Central memory CD8-positive, alpha-beta T cell (primary cell): ENCODE measurements around the gene HMG20A.

Source experiments
- ATAC-seq: fragments of 150-1000 bp; cut with Tn5 transposase; replicated peaks from 2 replicates; pipeline ENCODE4 v1.10.0; 2022; ENCODE audit warnings: mild to moderate bottlenecking, moderate FRiP score, moderate number of reproducible peaks; ENCODE audit not compliant: poor library complexity, severe bottlenecking; ENCODE audit errors: extremely low read depth
- DNase-seq, 2 donors: peaks; one replicate each; pipeline ENCODE4 v3.0.0; 2021; ENCODE audit warnings: low spot score in 2 of 2
- H3K27ac Mint-ChIP-seq: one replicate; pipeline ENCODE4 v1.8.0; 2022; ENCODE audit warnings: low read depth, mild to moderate bottlenecking, moderate library complexity, mixed read lengths
- H3K27me3 Mint-ChIP-seq: one replicate; pipeline ENCODE4 v1.8.0; 2022; ENCODE audit warnings: mixed read lengths
- H3K36me3 Mint-ChIP-seq: one replicate; pipeline ENCODE4 v1.8.0; 2022; ENCODE audit warnings: mild to moderate bottlenecking, moderate library complexity, mixed read lengths; ENCODE audit not compliant: insufficient read depth
- H3K4me1 Mint-ChIP-seq: one replicate; pipeline ENCODE4 v1.8.0; 2022; ENCODE audit warnings: mixed read lengths
- H3K4me3 Mint-ChIP-seq: one replicate; pipeline ENCODE4 v1.8.0; 2022; ENCODE audit warnings: mild to moderate bottlenecking, moderate library complexity, mixed read lengths
- H3K9me3 Mint-ChIP-seq: one replicate; pipeline ENCODE4 v1.8.0; 2022; ENCODE audit warnings: mixed read lengths

HMG20A gene

DNA sequence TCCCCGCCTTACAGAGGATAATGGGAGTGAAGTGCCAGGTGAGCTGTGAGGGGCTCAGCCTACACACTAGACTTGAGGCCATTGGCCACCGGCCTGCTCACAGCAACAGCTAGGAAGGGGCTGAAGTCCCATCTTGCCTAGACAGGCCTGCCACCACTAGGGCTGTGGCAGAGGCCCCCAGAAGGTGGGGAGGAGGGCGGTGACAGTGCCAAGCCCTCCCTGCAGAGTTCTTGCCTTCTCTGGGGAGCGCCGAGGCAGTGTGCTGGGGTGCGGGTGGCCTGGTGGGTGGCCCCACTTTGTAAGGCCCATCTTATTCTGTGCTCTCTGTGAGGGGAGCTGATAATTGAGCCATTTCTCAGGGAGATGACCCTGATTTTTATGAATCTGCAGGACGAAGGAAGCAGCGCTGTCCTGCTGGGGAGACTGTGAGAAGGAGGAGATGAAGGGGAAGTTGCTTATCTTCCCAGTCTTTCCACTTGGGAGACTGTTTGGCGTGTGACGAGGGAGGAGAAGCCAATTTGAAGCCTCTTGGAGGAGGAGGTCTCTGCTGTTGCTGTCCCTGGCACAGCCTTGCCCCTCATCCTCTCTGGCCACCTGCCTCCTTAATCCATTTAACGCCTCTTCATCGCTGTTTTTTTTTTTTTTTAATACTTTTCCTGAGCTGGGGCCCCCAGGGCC lies 107.7 kb downstream of the HMG20A start:
- no peak for ATAC-seq
- Mint-ChIP-seq H3K9me3 (no peaks in the 10 kb centered on the region), H3K27me3 (peaks cover 33% of the 10 kb centered on the region), H3K27ac (no peak overlapping the region), H3K4me3 (no peak overlapping the region), H3K4me1 (no peaks in the 10 kb centered on the region), H3K36me3 (no peaks in the 10 kb centered on the region)
- no peak for DNase-seq

DNA sequence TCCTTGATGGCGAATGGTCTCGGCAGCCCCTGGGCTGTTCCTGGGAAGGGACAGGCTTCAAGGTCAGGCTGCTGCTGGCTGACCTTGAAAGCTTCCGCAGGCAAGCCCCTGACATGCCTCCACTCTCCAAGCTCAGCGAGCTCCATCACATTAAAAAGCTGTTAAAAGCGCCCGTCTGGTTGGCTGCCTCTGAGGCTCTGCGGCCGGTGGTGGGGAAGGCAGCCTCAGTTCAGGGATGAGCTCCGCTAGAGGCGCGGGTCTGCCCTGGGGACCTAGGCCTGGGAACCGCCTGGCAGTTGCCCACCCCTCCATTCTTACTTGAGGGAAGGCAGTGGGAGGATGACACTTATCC lies 108.3 kb downstream of the HMG20A start:
- H3K27ac Mint-ChIP-seq, result no peak overlapping the region
- H3K4me1 Mint-ChIP-seq, result no peaks in the 10 kb centered on the region
- no peak overlapping the region for H3K4me3 Mint-ChIP-seq
- H3K36me3 Mint-ChIP-seq, result no peaks in the 10 kb centered on the region
- DNase-seq, result no peak
- ATAC-seq, result no peak
- H3K27me3 Mint-ChIP-seq, result peaks cover 38% of the 10 kb centered on the region
- H3K9me3 Mint-ChIP-seq, result no peaks in the 10 kb centered on the region

DNA sequence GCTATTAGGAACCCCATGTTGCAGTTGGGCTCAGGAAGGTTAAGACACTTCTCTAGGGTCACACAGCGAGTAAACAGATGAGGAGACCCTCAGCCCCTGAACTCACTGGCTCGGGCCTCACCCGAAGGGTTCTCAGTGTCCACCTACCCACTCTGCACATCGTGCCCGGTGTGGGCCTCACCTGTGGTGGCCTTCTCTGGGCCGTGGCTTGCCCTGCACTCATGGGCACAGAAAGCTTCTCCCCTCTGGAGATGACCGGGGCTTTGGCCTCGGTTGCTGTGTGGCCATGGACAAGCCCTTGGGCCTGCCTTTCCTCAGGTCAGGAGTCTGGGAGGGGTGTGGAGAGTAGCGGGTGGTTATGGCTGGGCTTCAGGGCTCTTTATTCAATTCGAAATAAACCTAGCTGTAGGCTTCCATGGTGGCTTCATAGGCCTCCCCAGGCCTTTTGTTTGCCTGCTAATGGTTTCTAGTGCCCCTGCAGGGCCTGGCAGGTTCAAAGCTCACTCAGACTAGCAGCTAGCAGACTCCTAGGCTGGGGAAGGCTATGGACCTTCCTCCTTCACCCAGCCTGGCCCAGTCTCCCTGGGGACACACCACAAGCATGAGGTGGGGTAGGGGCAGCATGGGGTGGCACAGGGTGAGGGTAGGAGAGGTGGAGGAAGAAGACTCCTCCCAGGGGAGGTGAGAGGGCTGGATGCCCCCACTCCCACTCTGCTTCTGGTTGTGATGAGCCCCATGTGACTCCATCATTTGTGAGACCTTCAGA lies 108.9 kb downstream of the HMG20A start:
- DNase-seq (no peak), ATAC-seq (no peak)
- peaks cover 41% of the 10 kb centered on the region for H3K27me3 Mint-ChIP-seq
- H3K4me3 Mint-ChIP-seq, result no peak overlapping the region
- H3K9me3 Mint-ChIP-seq, result no peaks in the 10 kb centered on the region
- no peaks in the 10 kb centered on the region for H3K36me3 Mint-ChIP-seq
- H3K4me1 Mint-ChIP-seq, result no peaks in the 10 kb centered on the region
- H3K27ac Mint-ChIP-seq, result no peak overlapping the region

DNA sequence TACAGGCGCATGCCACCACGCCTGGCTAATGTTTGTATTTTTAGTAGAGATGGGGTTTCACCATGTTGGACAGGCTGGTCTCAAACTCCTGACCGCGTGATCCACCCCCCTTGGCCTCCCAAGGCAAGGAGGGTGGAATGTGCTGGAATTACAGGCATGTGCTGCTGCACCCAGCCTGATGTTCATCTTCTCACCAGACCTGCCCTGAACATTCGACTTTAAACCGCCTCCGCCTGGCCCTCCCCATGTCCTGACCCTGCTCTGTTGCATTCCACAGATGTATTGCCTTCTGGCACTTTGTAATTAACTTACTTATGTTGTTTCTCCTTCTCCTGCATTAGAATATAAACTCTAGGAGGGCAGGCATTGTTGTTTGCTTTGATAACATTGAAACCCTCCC lies 109.9 kb downstream of the HMG20A start:
- ATAC-seq (no peak), DNase-seq (no peak)
- H3K9me3 Mint-ChIP-seq, result no peaks in the 10 kb centered on the region
- H3K36me3 Mint-ChIP-seq, result no peaks in the 10 kb centered on the region
- no peaks in the 10 kb centered on the region for H3K4me1 Mint-ChIP-seq
- no peak overlapping the region for H3K27ac Mint-ChIP-seq
- H3K27me3 Mint-ChIP-seq, result peaks cover 43% of the 10 kb centered on the region
- H3K4me3 Mint-ChIP-seq, result no peak overlapping the region

DNA sequence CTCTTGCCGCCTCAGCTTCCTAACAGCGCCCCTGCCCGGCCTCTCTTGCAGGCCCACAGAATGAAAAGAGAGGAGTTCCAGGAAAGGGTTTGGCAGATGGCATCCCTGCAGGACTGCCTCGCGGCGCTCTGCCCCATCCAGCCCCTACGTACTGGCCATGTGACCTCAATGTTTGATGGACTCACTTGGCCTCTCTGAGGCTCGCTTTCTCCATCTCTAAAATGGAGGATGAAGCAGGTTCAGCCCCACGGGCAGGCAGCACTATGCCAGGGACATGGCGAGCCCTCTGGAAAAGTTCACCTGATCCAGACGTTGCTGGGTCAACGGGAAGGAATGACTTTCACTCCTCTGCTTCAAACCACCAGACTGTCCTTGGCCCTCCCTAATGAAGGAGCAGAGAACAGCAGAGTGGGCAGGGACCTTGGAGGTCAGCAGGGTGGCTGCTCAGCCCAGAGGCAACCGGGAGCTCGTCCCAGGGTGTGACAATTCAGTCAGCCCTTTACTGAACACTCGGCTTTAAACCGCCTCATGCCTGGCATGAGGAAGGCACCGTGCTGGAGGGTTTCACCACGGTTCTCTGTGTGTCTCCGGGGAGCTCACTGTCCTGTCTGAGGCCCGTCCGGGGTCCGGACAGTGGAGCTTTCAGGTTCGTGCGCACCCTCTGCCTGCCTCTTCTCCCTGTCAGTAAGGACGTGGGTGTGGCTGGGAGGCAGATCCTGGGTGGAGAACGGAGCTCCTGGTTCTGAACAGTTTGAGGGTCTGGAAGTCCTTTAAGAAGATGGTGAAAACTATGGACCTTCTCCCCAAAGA lies 110.7 kb downstream of the HMG20A start:
- Mint-ChIP-seq H3K4me1 (no peaks in the 10 kb centered on the region), H3K9me3 (no peaks in the 10 kb centered on the region), H3K4me3 (no peak overlapping the region), H3K36me3 (no peaks in the 10 kb centered on the region), H3K27me3 (peaks cover 51% of the 10 kb centered on the region), H3K27ac (no peak overlapping the region)
- no peak for ATAC-seq
- no peak for DNase-seq

DNA sequence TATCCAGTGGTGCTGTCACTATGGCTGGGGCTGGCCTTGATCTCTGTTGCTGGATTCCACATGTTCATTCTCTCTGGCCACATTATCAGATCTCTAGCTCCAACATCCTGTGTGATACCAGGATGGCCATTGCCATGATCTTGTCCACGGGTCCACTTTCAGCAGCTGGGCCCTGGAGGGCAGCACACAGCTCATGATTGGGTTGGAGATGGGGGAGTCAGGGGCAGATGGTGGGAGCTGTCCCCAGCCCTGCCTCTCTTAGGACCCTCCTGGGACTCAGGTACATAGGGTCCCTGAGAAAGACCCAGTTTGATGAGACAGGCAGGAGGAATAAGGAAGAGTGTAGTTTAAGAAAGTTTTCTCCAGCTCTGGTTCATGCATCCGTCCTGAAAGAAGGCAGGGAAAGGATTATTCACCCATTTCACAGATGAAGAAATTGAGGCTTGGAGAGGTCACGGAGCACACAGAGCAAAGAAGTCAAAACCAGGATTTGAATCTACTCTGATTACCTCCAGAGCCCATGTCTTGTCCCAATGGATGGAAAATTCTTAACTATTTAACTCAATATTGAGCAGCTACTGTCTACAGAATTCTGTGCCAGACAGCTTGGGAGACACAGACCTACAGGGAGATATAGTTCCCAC lies 111.5 kb downstream of the HMG20A start:
- H3K27me3 Mint-ChIP-seq, result peaks cover 59% of the 10 kb centered on the region
- DNase-seq (no peak), ATAC-seq (no peak)
- H3K4me3 Mint-ChIP-seq, result no peak overlapping the region
- H3K36me3 Mint-ChIP-seq, result no peaks in the 10 kb centered on the region
- H3K27ac Mint-ChIP-seq, result no peak overlapping the region
- no peaks in the 10 kb centered on the region for H3K4me1 Mint-ChIP-seq
- H3K9me3 Mint-ChIP-seq, result no peaks in the 10 kb centered on the region

DNA sequence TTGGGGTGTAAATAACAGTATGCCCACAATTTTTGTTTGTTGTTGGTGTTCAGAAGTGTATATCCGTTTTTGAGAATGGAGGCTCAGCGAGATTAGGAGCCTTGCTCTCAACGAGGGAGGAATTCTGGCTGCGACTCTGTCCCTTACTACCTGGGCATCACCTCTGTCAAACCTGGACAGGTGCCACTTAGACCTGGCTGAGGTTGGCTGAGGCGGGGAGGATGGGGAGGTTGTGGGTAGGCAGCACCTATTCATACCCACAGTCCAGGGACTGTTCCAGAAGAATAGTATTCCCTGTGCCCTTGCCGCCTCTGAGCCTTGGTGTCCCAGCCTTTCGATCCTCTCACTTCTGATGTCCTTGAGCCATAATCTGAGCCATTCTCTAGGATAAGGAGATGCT lies 112.2 kb downstream of the HMG20A start:
- DNase-seq, result no peak
- no peaks in the 10 kb centered on the region for H3K4me1 Mint-ChIP-seq
- H3K36me3 Mint-ChIP-seq, result no peaks in the 10 kb centered on the region
- peaks cover 65% of the 10 kb centered on the region for H3K27me3 Mint-ChIP-seq
- no peak overlapping the region for H3K4me3 Mint-ChIP-seq
- no peak overlapping the region for H3K27ac Mint-ChIP-seq
- ATAC-seq, result no peak
- H3K9me3 Mint-ChIP-seq, result no peaks in the 10 kb centered on the region

DNA sequence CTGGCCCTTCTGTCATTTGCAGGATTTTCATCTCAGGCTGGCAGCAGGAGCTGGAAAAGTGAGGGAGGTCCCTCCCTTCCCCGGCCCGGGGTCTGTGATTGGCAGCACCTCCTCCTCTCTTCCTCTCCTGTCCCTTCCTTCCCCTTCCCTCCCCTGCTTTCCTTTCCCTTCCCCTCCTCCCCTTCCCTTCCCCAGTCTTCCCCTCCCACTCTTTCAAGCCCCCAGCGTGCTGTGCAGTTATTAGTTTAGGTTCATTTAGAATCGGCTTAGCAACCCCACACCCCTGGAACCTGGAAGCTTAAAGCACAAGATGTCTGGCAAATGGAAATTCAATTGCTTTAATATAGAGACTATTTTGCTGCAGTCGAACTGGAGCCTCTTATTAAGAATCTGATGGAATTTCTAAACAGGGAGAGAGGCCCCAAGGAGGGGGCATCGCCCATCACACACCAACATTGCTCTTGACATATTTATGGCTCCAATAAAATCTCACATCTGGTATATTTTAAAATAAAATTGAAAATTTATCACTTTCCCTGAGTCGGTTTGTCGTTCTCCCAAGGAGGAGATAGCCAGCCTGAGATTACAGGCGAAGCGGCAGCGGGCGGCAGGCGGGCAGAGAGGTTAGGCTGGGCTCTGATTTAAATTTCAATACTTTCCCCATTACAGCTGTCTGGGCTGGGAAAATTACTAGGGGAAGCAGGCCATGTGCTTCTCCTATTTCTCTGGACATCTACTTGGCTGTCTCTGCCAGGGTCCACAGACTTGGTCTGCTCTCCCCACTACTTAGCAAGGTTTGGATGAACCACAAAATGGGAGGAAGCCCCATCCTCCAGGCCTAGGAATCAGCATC lies 113.1 kb downstream of the HMG20A start:
- no peak overlapping the region for H3K4me3 Mint-ChIP-seq
- no peak overlapping the region for H3K27ac Mint-ChIP-seq
- ATAC-seq (no peak), DNase-seq (no peak)
- no peaks in the 10 kb centered on the region for H3K9me3 Mint-ChIP-seq
- peaks cover 70% of the 10 kb centered on the region for H3K27me3 Mint-ChIP-seq
- H3K36me3 Mint-ChIP-seq, result no peaks in the 10 kb centered on the region
- no peaks in the 10 kb centered on the region for H3K4me1 Mint-ChIP-seq
